Natural killer cell (primary cell): ENCODE measurements around the gene LIPG. TPM values are rescaled to one million over a fixed set of nuclear protein-coding genes. Genes with fewer than 3 reads are reported as not detected.

Experiments used
- ATAC-seq, 3 donors: fragments of 150-1000 bp in 2 of 3; fragments of 200-7000 bp in 1 of 3; cut with Tn5 transposase; 1 replicate in 1 of 3; 2 replicates in 2 of 3; pipeline ENCODE4 v1.10.0; 2021; ENCODE audit warnings: mild to moderate bottlenecking in 2 of 3, moderate library complexity in 2 of 3
- DNase-seq, 2 donors: peaks; one replicate each; pipeline versions ENCODE4 v3.0.0 to v3.0.0-alpha.2; 2013 to 2021; ENCODE audit warnings: mixed read lengths in 1 of 2
- H3K27ac ChIP-seq: one replicate; pipeline ENCODE4 v1.5.1; 2013; ENCODE audit warnings: mild to moderate bottlenecking, low read length
- H3K27me3 ChIP-seq: one replicate; pipeline ENCODE4 v1.6.1; 2013; ENCODE audit warnings: low read length; ENCODE audit not compliant: control insufficient read depth, insufficient read depth
- H3K36me3 ChIP-seq: one replicate; pipeline ENCODE4 v1.6.1; 2013; ENCODE audit warnings: low read length; ENCODE audit not compliant: control insufficient read depth, insufficient read depth
- H3K4me1 ChIP-seq: one replicate; pipeline ENCODE4 v1.6.1; 2013; ENCODE audit warnings: low read length; ENCODE audit not compliant: control insufficient read depth, insufficient read depth
- H3K4me3 ChIP-seq: one replicate; pipeline ENCODE4 v1.5.1; 2013; ENCODE audit warnings: low read length
- H3K9me3 ChIP-seq: one replicate; pipeline ENCODE4 v1.6.1; 2013; ENCODE audit warnings: low read length; ENCODE audit not compliant: control insufficient read depth, insufficient read depth
- H3K27ac Mint-ChIP-seq, 2 donors: one replicate each; pipeline ENCODE4 v1.8.0; 2022; ENCODE audit warnings: mild to moderate bottlenecking in 2 of 2, mixed read lengths in 2 of 2, moderate library complexity in 1 of 2
- H3K27me3 Mint-ChIP-seq, 2 donors: one replicate each; pipeline ENCODE4 v1.8.0; 2022; ENCODE audit warnings: low read depth in 2 of 2, mixed read lengths in 2 of 2
- H3K36me3 Mint-ChIP-seq: one replicate; pipeline ENCODE4 v1.8.0; 2022; ENCODE audit warnings: mixed read lengths
- H3K4me1 Mint-ChIP-seq, 2 donors: one replicate each; pipeline ENCODE4 v1.8.0; 2022; ENCODE audit warnings: mixed read lengths in 2 of 2
- H3K4me3 Mint-ChIP-seq: one replicate; pipeline ENCODE4 v1.8.0; 2022; ENCODE audit warnings: mild to moderate bottlenecking, moderate library complexity, mixed read lengths
- H3K9me3 Mint-ChIP-seq, 2 donors: one replicate each; pipeline ENCODE4 v1.8.0; 2022; ENCODE audit warnings: mixed read lengths in 2 of 2
- WGBS: methylation state at CpG from one replicate; pipeline ENCODE4 v1.1.7; 2013; ENCODE audit warnings: missing lambda C conversion rate; ENCODE audit not compliant: insufficient coverage; 5-methylcytosine and 5-hydroxymethylcytosine counted together
- intact Hi-C: fragments of 100-400 bp; cut with micrococcal nuclease; formaldehyde crosslinking; loops from one replicate; pipeline ENCODE4 v1.14.2; 2022
- total RNA-seq, 4 donors: library from RNA; stranded (reverse); fragments of 120-200 nt in 1 of 4; gene quantifications; one replicate each; pipeline versions ENCODE4 v1.2.3 to v1.2.4, GENCODE V29; 2013 to 2022
- TF ChIP-seq, protein P1 (sequence below): fragments of 200-600 bp; IDR thresholded peaks from one replicate; pipeline ENCODE4 v1.8.0; 2022; ENCODE audit warnings: antibody characterized with exemption

Gene LIPG
- total RNA-seq, 3 donors from 2014 or later (not counting 1 experiment from before 2014, with no cell fraction given), result 0.48 TPM; not detected in 2

DNA sequence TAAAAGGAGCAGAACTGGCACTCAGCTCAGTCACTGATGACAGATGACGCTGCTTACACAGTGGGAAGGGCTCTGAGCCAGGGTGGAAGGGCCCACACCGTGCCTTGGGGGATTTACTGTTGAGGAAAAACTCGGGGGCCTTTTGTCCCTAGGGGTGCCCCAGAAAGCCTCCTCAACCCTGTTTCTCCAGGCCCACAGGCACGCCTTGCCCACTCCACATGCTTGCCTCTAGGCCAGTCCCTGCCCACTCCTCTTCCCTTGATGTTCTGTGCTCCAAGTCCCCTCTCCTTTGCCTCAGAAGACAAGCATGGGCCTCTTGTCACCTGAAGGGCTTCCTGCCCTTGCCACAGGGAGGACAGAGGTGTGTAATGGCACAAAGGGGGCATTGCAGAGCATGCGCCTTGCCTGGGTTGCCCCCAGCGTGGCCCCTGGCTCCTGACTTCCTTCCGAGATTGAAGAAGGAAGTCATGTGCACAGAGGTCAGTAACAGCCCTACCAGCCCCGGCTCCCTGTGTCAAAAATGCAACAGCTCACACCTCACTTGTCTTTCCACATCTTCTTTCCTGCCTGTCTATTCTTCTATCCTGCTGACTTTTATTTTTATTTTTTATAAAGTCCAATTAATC, 65.1 kb downstream of the LIPG start:
- no peak overlapping the region for H3K4me3 Mint-ChIP-seq
- no peaks in the 10 kb centered on the region for H3K27me3 ChIP-seq
- H3K4me3 ChIP-seq, result no peak overlapping the region
- no peaks in the 10 kb centered on the region for H3K9me3 Mint-ChIP-seq
- intact Hi-C loops, result no loop called here
- no peaks in the 10 kb centered on the region for H3K4me1 ChIP-seq
- no peak overlapping the region for H3K27ac ChIP-seq
- peaks cover 20 to 24% of the 10 kb centered on the region in 2 donors for H3K27me3 Mint-ChIP-seq
- H3K36me3 Mint-ChIP-seq, result no peaks in the 10 kb centered on the region
- H3K27ac Mint-ChIP-seq, result no peak overlapping the region
- WGBS, result 55% methylated on average over 8 of the region's 8 CpGs
- peaks cover 0 to 12% of the 10 kb centered on the region in 2 donors for H3K4me1 Mint-ChIP-seq
- DNase-seq (no peak), ATAC-seq (no peak)
- no peaks in the 10 kb centered on the region for H3K36me3 ChIP-seq
- TF ChIP-seq, protein P1, sequence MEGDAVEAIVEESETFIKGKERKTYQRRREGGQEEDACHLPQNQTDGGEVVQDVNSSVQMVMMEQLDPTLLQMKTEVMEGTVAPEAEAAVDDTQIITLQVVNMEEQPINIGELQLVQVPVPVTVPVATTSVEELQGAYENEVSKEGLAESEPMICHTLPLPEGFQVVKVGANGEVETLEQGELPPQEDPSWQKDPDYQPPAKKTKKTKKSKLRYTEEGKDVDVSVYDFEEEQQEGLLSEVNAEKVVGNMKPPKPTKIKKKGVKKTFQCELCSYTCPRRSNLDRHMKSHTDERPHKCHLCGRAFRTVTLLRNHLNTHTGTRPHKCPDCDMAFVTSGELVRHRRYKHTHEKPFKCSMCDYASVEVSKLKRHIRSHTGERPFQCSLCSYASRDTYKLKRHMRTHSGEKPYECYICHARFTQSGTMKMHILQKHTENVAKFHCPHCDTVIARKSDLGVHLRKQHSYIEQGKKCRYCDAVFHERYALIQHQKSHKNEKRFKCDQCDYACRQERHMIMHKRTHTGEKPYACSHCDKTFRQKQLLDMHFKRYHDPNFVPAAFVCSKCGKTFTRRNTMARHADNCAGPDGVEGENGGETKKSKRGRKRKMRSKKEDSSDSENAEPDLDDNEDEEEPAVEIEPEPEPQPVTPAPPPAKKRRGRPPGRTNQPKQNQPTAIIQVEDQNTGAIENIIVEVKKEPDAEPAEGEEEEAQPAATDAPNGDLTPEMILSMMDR, result no peak
- H3K9me3 ChIP-seq, result no peaks in the 10 kb centered on the region

DNA sequence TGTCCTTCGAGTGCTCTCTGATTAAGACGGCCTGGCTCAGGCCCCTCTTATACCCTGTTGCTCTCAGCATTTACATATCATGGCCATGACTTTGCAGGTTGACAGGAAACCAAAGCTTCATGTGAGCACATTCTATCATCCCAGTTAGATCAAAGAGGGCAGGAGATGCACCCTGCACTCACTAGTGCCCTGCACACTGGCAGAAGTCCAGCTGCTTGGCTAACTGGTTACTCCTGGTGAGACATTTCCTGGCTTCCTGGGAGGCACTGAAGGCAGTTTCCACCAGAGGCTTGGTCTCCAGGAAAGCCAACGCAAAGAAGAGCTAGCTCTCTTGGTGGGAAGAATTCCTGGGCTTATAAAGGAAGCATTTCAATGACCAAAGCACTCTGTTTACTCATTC, 66.3 kb downstream of the LIPG start:
- 34% methylated on average over 3 of the region's 3 CpGs for WGBS
- no peak overlapping the region for H3K27ac Mint-ChIP-seq
- Histone ChIP-seq H3K27ac (no peak overlapping the region), H3K27me3 (no peaks in the 10 kb centered on the region), H3K4me1 (no peaks in the 10 kb centered on the region), H3K4me3 (no peak overlapping the region), H3K9me3 (no peaks in the 10 kb centered on the region), H3K36me3 (no peaks in the 10 kb centered on the region)
- ATAC-seq, result no peak
- no peaks in the 10 kb centered on the region for H3K36me3 Mint-ChIP-seq
- H3K4me3 Mint-ChIP-seq, result no peak overlapping the region
- H3K4me1 Mint-ChIP-seq, result peaks cover 0 to 12% of the 10 kb centered on the region in 2 donors
- TF ChIP-seq, protein P1, result no peak
- DNase-seq, result no peak
- peaks cover 14 to 19% of the 10 kb centered on the region in 2 donors for H3K27me3 Mint-ChIP-seq
- intact Hi-C loops, result no loop called here
- no peaks in the 10 kb centered on the region for H3K9me3 Mint-ChIP-seq

DNA sequence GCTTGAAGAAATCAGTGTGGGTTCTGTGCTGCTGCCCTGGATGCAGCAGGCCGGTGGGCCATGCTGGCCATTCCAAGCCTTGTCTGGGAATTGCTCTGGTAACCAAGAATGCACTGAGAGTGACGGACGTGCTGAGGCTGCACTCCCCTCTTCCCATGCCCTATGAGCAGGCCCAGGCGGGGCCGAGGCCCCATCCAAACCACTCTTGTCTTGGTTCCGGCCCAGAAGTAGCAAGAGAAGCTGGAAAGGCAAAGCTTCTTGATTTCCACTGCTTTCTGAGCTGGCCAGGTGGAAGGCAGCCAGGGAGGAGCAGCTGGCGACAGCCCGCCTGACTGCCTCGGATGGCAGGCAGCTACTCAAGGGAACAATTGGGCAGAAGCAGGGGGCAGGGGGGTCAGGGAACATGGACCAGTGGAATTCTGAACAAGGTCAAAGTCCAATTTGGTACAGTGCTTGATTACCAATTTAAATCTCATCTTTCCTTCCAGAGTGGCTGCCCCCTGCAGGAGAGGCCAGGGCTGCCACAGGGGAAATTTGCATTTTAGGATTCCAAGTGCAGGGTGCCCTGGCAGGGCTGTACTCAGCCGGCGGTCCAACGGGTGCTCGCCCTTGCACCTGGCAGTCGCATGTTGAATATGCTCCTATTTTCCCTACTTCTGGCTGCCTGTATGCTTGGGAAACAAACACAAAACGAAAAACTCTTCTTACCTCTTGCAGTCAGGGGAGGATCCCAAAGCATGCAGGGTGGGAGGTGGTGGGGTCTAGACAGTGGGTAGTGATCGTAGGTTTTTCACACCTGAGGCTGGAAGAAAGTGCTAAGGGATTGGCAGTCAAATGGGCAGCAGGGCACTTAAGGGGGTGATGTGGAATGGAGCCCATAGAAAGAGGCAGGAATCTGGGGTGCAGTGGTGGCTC, 67.3 kb downstream of the LIPG start:
- peaks cover 16 to 17% of the 10 kb centered on the region in 2 donors for H3K27me3 Mint-ChIP-seq
- Histone ChIP-seq H3K4me3 (no peak overlapping the region), H3K4me1 (no peaks in the 10 kb centered on the region), H3K9me3 (no peaks in the 10 kb centered on the region), H3K36me3 (no peaks in the 10 kb centered on the region), H3K27me3 (no peaks in the 10 kb centered on the region), H3K27ac (no peak overlapping the region)
- no peaks in the 10 kb centered on the region for H3K9me3 Mint-ChIP-seq
- H3K36me3 Mint-ChIP-seq, result no peaks in the 10 kb centered on the region
- TF ChIP-seq, protein P1, result no peak
- 91% methylated on average over 15 of the region's 16 CpGs for WGBS
- peaks cover 0 to 12% of the 10 kb centered on the region in 2 donors for H3K4me1 Mint-ChIP-seq
- no peak overlapping the region for H3K4me3 Mint-ChIP-seq
- intact Hi-C loops, result no loop called here
- H3K27ac Mint-ChIP-seq, result no peak overlapping the region
- DNase-seq (no peak), ATAC-seq (no peak)
